H1 (cell line): ENCODE measurements around the gene DLGAP5. TPM values are rescaled to one million over a fixed set of nuclear protein-coding genes. Genes with fewer than 3 reads are reported as not detected.

Experiments used
- E2F6 ChIP-seq: IDR thresholded peaks from 2 replicates; pipeline ENCODE4 v1.6.1; 2012; ENCODE audit warnings: inconsistent platforms
- EGR1 ChIP-seq: IDR thresholded peaks from 2 replicates; pipeline ENCODE4 v1.6.1; 2011; ENCODE audit warnings: low read depth, low read length, borderline replicate concordance
- HDAC6 ChIP-seq: IDR thresholded peaks from one replicate; pipeline ENCODE4 v1.7.1; 2012; ENCODE audit warnings: low read depth, mild to moderate bottlenecking, inconsistent platforms, low read length, moderate library complexity
- KDM1A ChIP-seq: fragments of 200-600, 300-600 bp; sonication (generic); IDR thresholded peaks from 2 replicates; pipeline ENCODE4 v1.7.1; 2016; ENCODE audit warnings: mild to moderate bottlenecking, low read length, borderline replicate concordance
- MAX ChIP-seq: IDR thresholded peaks from 2 replicates; pipeline ENCODE4 v1.6.1; 2012; ENCODE audit warnings: inconsistent platforms
- RFX5 ChIP-seq: IDR thresholded peaks from 2 replicates; pipeline ENCODE4 v1.6.1; 2011; ENCODE audit warnings: low read depth, low read length, improper control_type of control experiment, borderline replicate concordance
- TEAD4 ChIP-seq: IDR thresholded peaks from 2 replicates; pipeline ENCODE4 v1.6.1; 2012; ENCODE audit warnings: low read depth, low read length, inconsistent platforms, mixed read lengths
- polyA plus RNA-seq, 7 experiments: library from polyadenylated mRNA; depleted of rRNA in 3 of 7; stranded (reverse) in 5 of 7; unstranded in 2 of 7; fragments of >200 nt in 5 of 7; fragments of 200-250 nt in 2 of 7; gene quantifications; 1 replicate in 5 of 7; 2 replicates in 1 of 7; 4 replicates in 1 of 7; pipeline versions ENCODE4 v1.2.1 to v1.2.3, GENCODE V29; 2011 to 2013; ENCODE audit warnings: missing spikeins in 2 of 7, mixed read lengths in 2 of 7
- total RNA-seq: library from RNA; stranded (reverse); fragmentation: NEBNext Ultra II Directional; extraction: Animal tissue kit (Norgen Biotek cat#: 25700); gene quantifications from 2 replicates; pipeline ENCODE4 v1.2.1, GENCODE V29; 2021

The DLGAP5 gene
- total and polyA plus RNA-seq, 2 of the 8 experiments (the other 6 are each of a cell fraction or from before 2014, with no cell fraction given): 16.9 to 155 TPM

- TF ChIP-seq MAX (no peak), EGR1 (no peak), TEAD4 (peak; percentile 51; the same call in 1 of the 2 replicates), KDM1A (no peak), RFX5 (no peak), HDAC6 (no peak), E2F6 (no peak)
Observed at GRCh38 chr14:55103005-55103640, 88.3 kb downstream of the DLGAP5 start (continued).
